Stimulated activated CD4-positive, alpha-beta T cell treated with anti-CD3 and anti-CD28 coated beads, Interleukin-1b, Interleukin-23, amount 100 ng/mL, for 48 hours (primary cell): ENCODE measurements around the gene RFX8.
"Not testable (repeated sequence)": the region's sequence is repeated elsewhere in the genome, so short reads cannot be mapped to it uniquely, and the experiment has no call there.

Experiments used
- DNase-seq: peaks from one replicate; pipeline ENCODE4 v3.0.0-alpha.2; 2020

The RFX8 gene

GRCh38 chr2:101474731-101475384 is at the start of gene RFX8:
Gene RFX8, minus strand, starts transcription at chr2:101475112. Its CDS starts 8,264 bp downstream, at chr2:101466848.
- peak; percentile 76 for DNase-seq

- DNase-seq: no peak
Measured at GRCh38 chr2:101521487-101521886, 46.6 kb upstream of the RFX8 start.

GRCh38 chr2:101520246-101520645 is 45.3 kb upstream of the RFX8 start:
- no peak for DNase-seq

GRCh38 chr2:101518578-101519492 is 43.9 kb upstream of the RFX8 start:
- no peak for DNase-seq

GRCh38 chr2:101517758-101518271 is 42.9 kb upstream of the RFX8 start:
- DNase-seq: no peak

- peak; percentile 37 for DNase-seq
Measured at GRCh38 chr2:101516823-101517690, 42.1 kb upstream of the RFX8 start.

GRCh38 chr2:101516349-101516748 is 41.4 kb upstream of the RFX8 start:
- DNase-seq: no peak

GRCh38 chr2:101515477-101515876 is 40.6 kb upstream of the RFX8 start:
- no peak for DNase-seq

GRCh38 chr2:101512993-101513392 is 38.1 kb upstream of the RFX8 start:
- DNase-seq: no peak

GRCh38 chr2:101511381-101511780 is 36.5 kb upstream of the RFX8 start:
- no peak for DNase-seq

- no peak for DNase-seq
Measured at GRCh38 chr2:101509499-101510284, 34.8 kb upstream of the RFX8 start.

GRCh38 chr2:101508636-101509035 is 33.7 kb upstream of the RFX8 start:
- DNase-seq: no peak

- DNase-seq: not testable (repeated sequence)
Measured at GRCh38 chr2:101505276-101505675, 30.4 kb upstream of the RFX8 start.

- DNase-seq: not testable (repeated sequence)
Measured at GRCh38 chr2:101504744-101505143, 29.8 kb upstream of the RFX8 start.

- no peak for DNase-seq
Measured at GRCh38 chr2:101502095-101502494, 27.2 kb upstream of the RFX8 start.

- DNase-seq: peak; percentile 34
Measured at GRCh38 chr2:101501443-101501842, 26.5 kb upstream of the RFX8 start.

- DNase-seq: no peak
Measured at GRCh38 chr2:101500860-101501259, 25.9 kb upstream of the RFX8 start.

- DNase-seq: no peak
Measured at GRCh38 chr2:101500180-101500579, 25.3 kb upstream of the RFX8 start.

- DNase-seq: no peak
Measured at GRCh38 chr2:101496279-101496678, 21.4 kb upstream of the RFX8 start.

- DNase-seq: no peak
Measured at GRCh38 chr2:101492936-101493473, 18.1 kb upstream of the RFX8 start.

GRCh38 chr2:101486994-101487393 is 12.1 kb upstream of the RFX8 start:
- DNase-seq: no peak

GRCh38 chr2:101486258-101486701 is 11.4 kb upstream of the RFX8 start:
- peak; percentile 13 for DNase-seq
